HepG2 (cell line): ENCODE results near the gene FAM110D. TPM values are rescaled to one million over a fixed set of nuclear protein-coding genes. Genes with fewer than 3 reads are reported as not detected.
A peak's percentile ranks its signal among the peaks of the same experiment; 100 is the strongest.

Experiments used
- DMAP1 ChIP-seq: IDR thresholded peaks from 2 replicates; pipeline ENCODE4 v1.6.1; 2016
- ELF1 ChIP-seq: sonication (generic); formaldehyde crosslinking; IDR thresholded peaks from 2 replicates; pipeline ENCODE4 v1.4.0; 2020; ENCODE audit warnings: missing genetic modification reagents
- KAT8 ChIP-seq: IDR thresholded peaks from 2 replicates; pipeline ENCODE4 v1.6.1; 2016; ENCODE audit warnings: missing genetic modification reagents, missing compliant biosample characterization
- NFYC ChIP-seq: IDR thresholded peaks from 2 replicates; pipeline ENCODE4 v1.6.1; 2016; ENCODE audit warnings: missing genetic modification reagents, missing compliant biosample characterization
- ZFP36 ChIP-seq: fragments of 150-350 bp; IDR thresholded peaks from 2 replicates; pipeline ENCODE4 v1.6.1; 2018; ENCODE audit warnings: borderline replicate concordance, low read length, low read depth; ENCODE audit not compliant: partially characterized antibody
- ZNF431 ChIP-seq: sonication (generic); formaldehyde crosslinking; IDR thresholded peaks from 2 replicates; pipeline ENCODE4 v1.9.0; 2022; ENCODE audit warnings: missing genetic modification reagents, low read depth, mild to moderate bottlenecking, borderline replicate concordance
- ZNF501 ChIP-seq: sonication (generic); formaldehyde crosslinking; IDR thresholded peaks from 2 replicates; pipeline ENCODE4 v1.5.1; 2020; ENCODE audit warnings: mild to moderate bottlenecking, moderate library complexity, missing genetic modification reagents
- ZSCAN30 ChIP-seq: sonication (generic); formaldehyde crosslinking; IDR thresholded peaks from 2 replicates; pipeline ENCODE4 v1.5.0; 2020; ENCODE audit warnings: mild to moderate bottlenecking, missing genetic modification reagents
- polyA plus RNA-seq, 8 experiments: library from polyadenylated mRNA; depleted of rRNA in 3 of 8; stranded (reverse) in 7 of 8; unstranded in 1 of 8; fragments of >200 nt; fragmentation: Illumina TruSeq in 4 of 8; extraction: Trizol in 4 of 8; gene quantifications; 2 replicates each; pipeline versions ENCODE4 v1.2.1 to v1.2.3, GENCODE V29; 2011 to 2016; ENCODE audit warnings: low read depth in 4 of 8, missing spikeins in 1 of 8, mixed read lengths in 1 of 8; ENCODE audit not compliant: insufficient read depth in 1 of 8
- total RNA-seq, 5 experiments: library from RNA; depleted of rRNA; stranded (reverse); fragments of >200 nt; fragmentation: Illumina TruSeq; extraction: Trizol; gene quantifications; 2 replicates each; pipeline ENCODE4 v1.2.3, GENCODE V29; 2016; ENCODE audit warnings: low read depth in 1 of 5
- TF ChIP-seq, protein P1 (sequence below), 2 experiments: fragments of 450-650 bp in 1 of 2; sonication (generic) in 1 of 2; formaldehyde crosslinking in 1 of 2; IDR thresholded peaks; 2 replicates each; pipeline versions ENCODE4 v1.6.1 to v1.8.0; 2016 to 2022; ENCODE audit warnings: antibody characterized with exemption in 1 of 2, mild to moderate bottlenecking in 1 of 2, missing genetic modification reagents in 1 of 2
- TF ChIP-seq, protein P2 (sequence below): sonication (generic); formaldehyde crosslinking; IDR thresholded peaks from 2 replicates; pipeline ENCODE4 v1.4.0; 2020; ENCODE audit warnings: missing genetic modification reagents, borderline replicate concordance
- TF ChIP-seq, protein P3 (sequence below), 2 experiments: fragments of 450-650 bp in 1 of 2; sonication (generic) in 1 of 2; formaldehyde crosslinking; IDR thresholded peaks; 2 replicates each; pipeline versions ENCODE4 v1.5.0 to v1.8.0; 2020 to 2022; ENCODE audit warnings: mild to moderate bottlenecking in 1 of 2, missing genetic modification reagents in 1 of 2
- TF ChIP-seq, protein P4 (sequence below): sonication (generic); formaldehyde crosslinking; IDR thresholded peaks from 2 replicates; pipeline ENCODE4 v1.5.0; 2020; ENCODE audit warnings: mild to moderate bottlenecking, missing genetic modification reagents
- TF ChIP-seq, protein P5 (sequence below): sonication (generic); formaldehyde crosslinking; IDR thresholded peaks from 2 replicates; pipeline ENCODE4 v1.9.0; 2021; ENCODE audit warnings: missing genetic modification reagents, borderline replicate concordance

Gene FAM110D
- total and polyA plus RNA-seq, 2 of the 13 experiments (the other 11 are each of a cell fraction or from before 2014, with no cell fraction given), result not detected

DNA sequence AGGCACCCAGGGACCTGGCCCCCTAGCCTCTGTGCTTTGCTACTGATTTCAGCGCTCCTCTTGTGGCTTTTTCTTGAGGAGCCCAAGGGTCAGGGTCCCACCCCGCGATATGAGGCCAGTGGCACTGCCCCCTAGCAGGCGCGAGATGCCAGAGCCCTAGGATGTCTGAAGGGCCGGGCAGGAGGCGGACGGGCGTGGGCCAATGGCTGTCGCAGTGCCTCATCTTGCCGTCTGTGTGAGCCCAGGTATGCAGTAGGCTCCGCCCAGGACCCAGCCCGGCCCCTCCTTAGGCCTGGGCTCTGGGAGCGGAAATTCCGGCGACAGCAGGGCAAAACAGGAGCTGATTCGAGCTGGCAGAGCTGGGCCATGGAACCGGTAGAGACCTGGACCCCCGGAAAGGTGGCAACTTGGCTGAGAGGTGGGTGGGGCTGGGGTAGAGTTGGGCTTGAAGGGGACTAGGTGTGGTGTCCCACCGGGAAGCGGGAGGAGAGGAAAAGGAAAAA is 18.4 kb downstream of the FAM110D start, which contains the start of gene CNKSR1 (continued):
- TF ChIP-seq, protein P1, sequence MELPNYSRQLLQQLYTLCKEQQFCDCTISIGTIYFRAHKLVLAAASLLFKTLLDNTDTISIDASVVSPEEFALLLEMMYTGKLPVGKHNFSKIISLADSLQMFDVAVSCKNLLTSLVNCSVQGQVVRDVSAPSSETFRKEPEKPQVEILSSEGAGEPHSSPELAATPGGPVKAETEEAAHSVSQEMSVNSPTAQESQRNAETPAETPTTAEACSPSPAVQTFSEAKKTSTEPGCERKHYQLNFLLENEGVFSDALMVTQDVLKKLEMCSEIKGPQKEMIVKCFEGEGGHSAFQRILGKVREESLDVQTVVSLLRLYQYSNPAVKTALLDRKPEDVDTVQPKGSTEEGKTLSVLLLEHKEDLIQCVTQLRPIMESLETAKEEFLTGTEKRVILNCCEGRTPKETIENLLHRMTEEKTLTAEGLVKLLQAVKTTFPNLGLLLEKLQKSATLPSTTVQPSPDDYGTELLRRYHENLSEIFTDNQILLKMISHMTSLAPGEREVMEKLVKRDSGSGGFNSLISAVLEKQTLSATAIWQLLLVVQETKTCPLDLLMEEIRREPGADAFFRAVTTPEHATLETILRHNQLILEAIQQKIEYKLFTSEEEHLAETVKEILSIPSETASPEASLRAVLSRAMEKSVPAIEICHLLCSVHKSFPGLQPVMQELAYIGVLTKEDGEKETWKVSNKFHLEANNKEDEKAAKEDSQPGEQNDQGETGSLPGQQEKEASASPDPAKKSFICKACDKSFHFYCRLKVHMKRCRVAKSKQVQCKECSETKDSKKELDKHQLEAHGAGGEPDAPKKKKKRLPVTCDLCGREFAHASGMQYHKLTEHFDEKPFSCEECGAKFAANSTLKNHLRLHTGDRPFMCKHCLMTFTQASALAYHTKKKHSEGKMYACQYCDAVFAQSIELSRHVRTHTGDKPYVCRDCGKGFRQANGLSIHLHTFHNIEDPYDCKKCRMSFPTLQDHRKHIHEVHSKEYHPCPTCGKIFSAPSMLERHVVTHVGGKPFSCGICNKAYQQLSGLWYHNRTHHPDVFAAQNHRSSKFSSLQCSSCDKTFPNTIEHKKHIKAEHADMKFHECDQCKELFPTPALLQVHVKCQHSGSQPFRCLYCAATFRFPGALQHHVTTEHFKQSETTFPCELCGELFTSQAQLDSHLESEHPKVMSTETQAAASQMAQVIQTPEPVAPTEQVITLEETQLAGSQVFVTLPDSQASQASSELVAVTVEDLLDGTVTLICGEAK (IDR thresholded peaks at IDR 0.05), result no peak
- TF ChIP-seq, protein P1 (CRISPR knock-in tag; IDR thresholded peaks at IDR 0.05), result peak; percentile 16; the same call in 1 of the 2 replicates
- TF ChIP-seq, protein P2, sequence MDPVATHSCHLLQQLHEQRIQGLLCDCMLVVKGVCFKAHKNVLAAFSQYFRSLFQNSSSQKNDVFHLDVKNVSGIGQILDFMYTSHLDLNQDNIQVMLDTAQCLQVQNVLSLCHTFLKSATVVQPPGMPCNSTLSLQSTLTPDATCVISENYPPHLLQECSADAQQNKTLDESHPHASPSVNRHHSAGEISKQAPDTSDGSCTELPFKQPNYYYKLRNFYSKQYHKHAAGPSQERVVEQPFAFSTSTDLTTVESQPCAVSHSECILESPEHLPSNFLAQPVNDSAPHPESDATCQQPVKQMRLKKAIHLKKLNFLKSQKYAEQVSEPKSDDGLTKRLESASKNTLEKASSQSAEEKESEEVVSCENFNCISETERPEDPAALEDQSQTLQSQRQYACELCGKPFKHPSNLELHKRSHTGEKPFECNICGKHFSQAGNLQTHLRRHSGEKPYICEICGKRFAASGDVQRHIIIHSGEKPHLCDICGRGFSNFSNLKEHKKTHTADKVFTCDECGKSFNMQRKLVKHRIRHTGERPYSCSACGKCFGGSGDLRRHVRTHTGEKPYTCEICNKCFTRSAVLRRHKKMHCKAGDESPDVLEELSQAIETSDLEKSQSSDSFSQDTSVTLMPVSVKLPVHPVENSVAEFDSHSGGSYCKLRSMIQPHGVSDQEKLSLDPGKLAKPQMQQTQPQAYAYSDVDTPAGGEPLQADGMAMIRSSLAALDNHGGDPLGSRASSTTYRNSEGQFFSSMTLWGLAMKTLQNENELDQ (CRISPR knock-in tag), result no peak
- TF ChIP-seq ELF1 (CRISPR knock-in tag) (peak; percentile 42; the same call in 1 of the 2 replicates), NFYC (CRISPR knock-in tag) (no peak), DMAP1 (CRISPR knock-in tag) (no peak), KAT8 (peak; percentile 69; the same call in 1 of the 2 replicates), ZFP36 (no peak), ZSCAN30 (CRISPR knock-in tag) (no peak), ZNF431 (CRISPR knock-in tag) (no peak), ZNF501 (CRISPR knock-in tag) (peak; percentile 65)
- TF ChIP-seq, protein P3, sequence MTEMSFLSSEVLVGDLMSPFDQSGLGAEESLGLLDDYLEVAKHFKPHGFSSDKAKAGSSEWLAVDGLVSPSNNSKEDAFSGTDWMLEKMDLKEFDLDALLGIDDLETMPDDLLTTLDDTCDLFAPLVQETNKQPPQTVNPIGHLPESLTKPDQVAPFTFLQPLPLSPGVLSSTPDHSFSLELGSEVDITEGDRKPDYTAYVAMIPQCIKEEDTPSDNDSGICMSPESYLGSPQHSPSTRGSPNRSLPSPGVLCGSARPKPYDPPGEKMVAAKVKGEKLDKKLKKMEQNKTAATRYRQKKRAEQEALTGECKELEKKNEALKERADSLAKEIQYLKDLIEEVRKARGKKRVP (CRISPR knock-in tag; IDR thresholded peaks at IDR 0.05), result no peak
- TF ChIP-seq, protein P4, sequence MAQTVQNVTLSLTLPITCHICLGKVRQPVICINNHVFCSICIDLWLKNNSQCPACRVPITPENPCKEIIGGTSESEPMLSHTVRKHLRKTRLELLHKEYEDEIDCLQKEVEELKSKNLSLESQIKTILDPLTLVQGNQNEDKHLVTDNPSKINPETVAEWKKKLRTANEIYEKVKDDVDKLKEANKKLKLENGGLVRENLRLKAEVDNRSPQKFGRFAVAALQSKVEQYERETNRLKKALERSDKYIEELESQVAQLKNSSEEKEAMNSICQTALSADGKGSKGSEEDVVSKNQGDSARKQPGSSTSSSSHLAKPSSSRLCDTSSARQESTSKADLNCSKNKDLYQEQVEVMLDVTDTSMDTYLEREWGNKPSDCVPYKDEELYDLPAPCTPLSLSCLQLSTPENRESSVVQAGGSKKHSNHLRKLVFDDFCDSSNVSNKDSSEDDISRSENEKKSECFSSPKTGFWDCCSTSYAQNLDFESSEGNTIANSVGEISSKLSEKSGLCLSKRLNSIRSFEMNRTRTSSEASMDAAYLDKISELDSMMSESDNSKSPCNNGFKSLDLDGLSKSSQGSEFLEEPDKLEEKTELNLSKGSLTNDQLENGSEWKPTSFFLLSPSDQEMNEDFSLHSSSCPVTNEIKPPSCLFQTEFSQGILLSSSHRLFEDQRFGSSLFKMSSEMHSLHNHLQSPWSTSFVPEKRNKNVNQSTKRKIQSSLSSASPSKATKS (CRISPR knock-in tag), result no peak
- TF ChIP-seq, protein P5, sequence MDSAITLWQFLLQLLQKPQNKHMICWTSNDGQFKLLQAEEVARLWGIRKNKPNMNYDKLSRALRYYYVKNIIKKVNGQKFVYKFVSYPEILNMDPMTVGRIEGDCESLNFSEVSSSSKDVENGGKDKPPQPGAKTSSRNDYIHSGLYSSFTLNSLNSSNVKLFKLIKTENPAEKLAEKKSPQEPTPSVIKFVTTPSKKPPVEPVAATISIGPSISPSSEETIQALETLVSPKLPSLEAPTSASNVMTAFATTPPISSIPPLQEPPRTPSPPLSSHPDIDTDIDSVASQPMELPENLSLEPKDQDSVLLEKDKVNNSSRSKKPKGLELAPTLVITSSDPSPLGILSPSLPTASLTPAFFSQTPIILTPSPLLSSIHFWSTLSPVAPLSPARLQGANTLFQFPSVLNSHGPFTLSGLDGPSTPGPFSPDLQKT (CRISPR knock-in tag), result no peak
